Measurements from ENCODE around the gene CMTR1.

- TF ChIP-seq, protein P1, sequence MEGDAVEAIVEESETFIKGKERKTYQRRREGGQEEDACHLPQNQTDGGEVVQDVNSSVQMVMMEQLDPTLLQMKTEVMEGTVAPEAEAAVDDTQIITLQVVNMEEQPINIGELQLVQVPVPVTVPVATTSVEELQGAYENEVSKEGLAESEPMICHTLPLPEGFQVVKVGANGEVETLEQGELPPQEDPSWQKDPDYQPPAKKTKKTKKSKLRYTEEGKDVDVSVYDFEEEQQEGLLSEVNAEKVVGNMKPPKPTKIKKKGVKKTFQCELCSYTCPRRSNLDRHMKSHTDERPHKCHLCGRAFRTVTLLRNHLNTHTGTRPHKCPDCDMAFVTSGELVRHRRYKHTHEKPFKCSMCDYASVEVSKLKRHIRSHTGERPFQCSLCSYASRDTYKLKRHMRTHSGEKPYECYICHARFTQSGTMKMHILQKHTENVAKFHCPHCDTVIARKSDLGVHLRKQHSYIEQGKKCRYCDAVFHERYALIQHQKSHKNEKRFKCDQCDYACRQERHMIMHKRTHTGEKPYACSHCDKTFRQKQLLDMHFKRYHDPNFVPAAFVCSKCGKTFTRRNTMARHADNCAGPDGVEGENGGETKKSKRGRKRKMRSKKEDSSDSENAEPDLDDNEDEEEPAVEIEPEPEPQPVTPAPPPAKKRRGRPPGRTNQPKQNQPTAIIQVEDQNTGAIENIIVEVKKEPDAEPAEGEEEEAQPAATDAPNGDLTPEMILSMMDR (IDR thresholded peaks at IDR 0.05) = no peak
- TF ChIP-seq POLR2A (IDR thresholded peaks at IDR 0.05) = no peak
Measured at GRCh38 chr6:37454420-37455140, 21.6 kb downstream of the CMTR1 start.

Measured in body of pancreas (tissue), 4 donors.